ENCODE results near the gene MIPOL1.

Gene MIPOL1

GRCh38 chr14:37172024-37172869, 25.5 kb upstream of the MIPOL1 start, which contains the start of gene SLC25A21 (continued):
- peak; percentile 84 for TF ChIP-seq KLF17 (tag by site-specific recombination; IDR thresholded peaks at IDR 0.05)
- no peak; the same call in 1 of the 2 replicates for TF ChIP-seq ZBTB21 (tag by site-specific recombination; IDR thresholded peaks at IDR 0.05)
- no peak; the same call in 1 of the 2 replicates for TF ChIP-seq ZNF157 (tag by site-specific recombination; IDR thresholded peaks at IDR 0.05)
- TF ChIP-seq ZNF645 (tag by site-specific recombination; IDR thresholded peaks at IDR 0.05), result no peak
- no peak for TF ChIP-seq AEBP2 (tag by site-specific recombination; IDR thresholded peaks at IDR 0.05; ENCODE audit: borderline replicate concordance)
- peak; percentile 34; the same call in 1 of the 2 replicates for TF ChIP-seq ZNF121 (tag by site-specific recombination; IDR thresholded peaks at IDR 0.05)
- peak; percentile 67 for TF ChIP-seq ZNF335 (tag by site-specific recombination; conservative IDR thresholded peaks at IDR 0.05)
- TF ChIP-seq TCF7L2 (IDR thresholded peaks at IDR 0.05; ENCODE audit: borderline replicate concordance, low read depth, low read length), result no peak
- TF ChIP-seq ZBTB20 (tag by site-specific recombination; IDR thresholded peaks at IDR 0.05), result peak; percentile 89
- TF ChIP-seq ATF2 (tag by site-specific recombination; IDR thresholded peaks at IDR 0.05; ENCODE audit: low read depth), result no peak
- TF ChIP-seq ZNF248 (tag by site-specific recombination; IDR thresholded peaks at IDR 0.05), result no peak
- no peak for TF ChIP-seq BCL11B (tag by site-specific recombination; IDR thresholded peaks at IDR 0.05; ENCODE audit: low read depth)
- peak; percentile 74 for TF ChIP-seq SP7 (tag by site-specific recombination; IDR thresholded peaks at IDR 0.05)
- peak; percentile 87 for TF ChIP-seq REST (tag by site-specific recombination; IDR thresholded peaks at IDR 0.05)
- peak; percentile 49; the same call in 1 of the 2 replicates for TF ChIP-seq ZNF423 (tag by site-specific recombination; IDR thresholded peaks at IDR 0.05)
- peak; percentile 82; the same call in 1 of the 2 replicates for TF ChIP-seq ZFP37 (tag by site-specific recombination; IDR thresholded peaks at IDR 0.05)
- no peak for TF ChIP-seq ZNF174 (tag by site-specific recombination; IDR thresholded peaks at IDR 0.05)
- TF ChIP-seq YY2 (tag by site-specific recombination; IDR thresholded peaks at IDR 0.05), result no peak
- peak; percentile 65 for TF ChIP-seq KLF8 (tag by site-specific recombination; IDR thresholded peaks at IDR 0.05)
- TF ChIP-seq ZNF280C (tag by site-specific recombination; IDR thresholded peaks at IDR 0.05), result no peak
- TF ChIP-seq ZNF214 (tag by site-specific recombination; IDR thresholded peaks at IDR 0.05; ENCODE audit: borderline replicate concordance), result no peak
- TF ChIP-seq ZNF26 (tag by site-specific recombination; IDR thresholded peaks at IDR 0.05), result no peak
- peak; percentile 49; the same call in 1 of the 2 replicates for TF ChIP-seq ZBTB10 (tag by site-specific recombination; IDR thresholded peaks at IDR 0.05)
